SU-DHL-6 (cell line): Measurements from ENCODE around the gene LRRTM4.

Experiments used
- H2AFZ ChIP-seq: fragments of 200-600 bp; sonication (generic); 2 replicates; pipeline ENCODE4 v1.6.1; 2014; ENCODE audit warnings: low read depth, mild to moderate bottlenecking, moderate library complexity, mixed read lengths, antibody characterized with exemption, low read length; ENCODE audit not compliant: severe bottlenecking
- H3F3A ChIP-seq: fragments of 200-600 bp; shearing (Covaris generic); 2 replicates; pipeline ENCODE4 v1.6.0; 2016; ENCODE audit warnings: antibody characterized with exemption, mild to moderate bottlenecking; ENCODE audit not compliant: insufficient read depth
- H3K27ac ChIP-seq: fragments of 200-600 bp; sonication (generic); 2 replicates; pipeline ENCODE4 v1.5.1; 2016; ENCODE audit warnings: low read depth, mild to moderate bottlenecking, low read length, moderate library complexity, mixed read lengths
- H3K27me3 ChIP-seq: fragments of 200-600 bp; sonication (generic), shearing (Covaris generic); 2 replicates; pipeline ENCODE4 v1.6.0; 2014; ENCODE audit warnings: mild to moderate bottlenecking, low read length
- H3K36me3 ChIP-seq: fragments of 200-600 bp; sonication (generic); 2 replicates; pipeline ENCODE4 v1.6.1; 2014; ENCODE audit warnings: mild to moderate bottlenecking, low read length, mixed read lengths
- H3K4me2 ChIP-seq: fragments of 300-600, 200-600 bp; shearing (Covaris generic), sonication (generic); 2 replicates; pipeline ENCODE4 v1.6.0; 2014; ENCODE audit warnings: low read length, low read depth, mild to moderate bottlenecking; ENCODE audit not compliant: poor library complexity, severe bottlenecking
- H3K4me3 ChIP-seq: fragments of 200-600 bp; sonication (generic); 2 replicates; pipeline ENCODE4 v1.5.1; 2014; ENCODE audit warnings: antibody characterized with exemption, low read length, mild to moderate bottlenecking, mixed read lengths; ENCODE audit not compliant: insufficient read depth, poor library complexity, severe bottlenecking
- H3K79me2 ChIP-seq: fragments of 200-600 bp; sonication (generic); 2 replicates; pipeline ENCODE4 v1.6.1; 2014; ENCODE audit warnings: mild to moderate bottlenecking, low read length, moderate library complexity; ENCODE audit not compliant: insufficient read depth
- H3K9ac ChIP-seq: fragments of 200-600 bp; sonication (generic); 2 replicates; pipeline ENCODE4 v1.7.0; 2014; ENCODE audit warnings: mild to moderate bottlenecking, low read length
- H3K9me2 ChIP-seq: fragments of 200-600 bp; sonication (generic); replicated peaks from 2 replicates; pipeline ENCODE4 v1.6.1; 2014; ENCODE audit warnings: low read length; ENCODE audit not compliant: insufficient read depth
- H3K9me3 ChIP-seq: fragments of 200-600 bp; sonication (generic); 2 replicates; pipeline ENCODE4 v1.6.1; 2014; ENCODE audit warnings: low read length, mixed read lengths; ENCODE audit not compliant: insufficient read depth
- H4K20me1 ChIP-seq: fragments of 200-600 bp; sonication (generic); 2 replicates; pipeline ENCODE4 v1.6.1; 2014; ENCODE audit warnings: low read depth, mild to moderate bottlenecking, antibody characterized with exemption, low read length, moderate library complexity, mixed read lengths
- CTCF ChIP-seq: fragments of 200-600 bp; sonication (generic); IDR thresholded peaks from one replicate; pipeline ENCODE4 v1.5.1; 2017; ENCODE audit warnings: antibody characterized with exemption, mild to moderate bottlenecking, low read length, moderate library complexity; ENCODE audit not compliant: insufficient read depth, poor library complexity, severe bottlenecking
- EZH2phosphoT487 ChIP-seq: fragments of 200-600 bp; sonication (generic), shearing (Covaris generic); conservative IDR thresholded peaks from 2 replicates; pipeline ENCODE4 v1.6.1; 2018; ENCODE audit warnings: mild to moderate bottlenecking, antibody characterized with exemption, low read length, moderate library complexity, mixed read lengths

Gene LRRTM4

GRCh38 chr2:77519164-77519887 is 2.9 kb downstream of the LRRTM4 start:
- Histone ChIP-seq H3K9me3 (no peaks in the 10 kb centered on the region), H3K79me2 (no peaks in the 10 kb centered on the region), H3K4me2 (peak overlapping the region; percentile 37), H3F3A (no peaks in the 10 kb centered on the region), H3K9me2 (no peaks in the 10 kb centered on the region), H3K36me3 (no peaks in the 10 kb centered on the region), H3K27ac (no peak overlapping the region), H3K4me3 (no peak overlapping the region), H3K9ac (no peak overlapping the region), H4K20me1 (no peaks in the 10 kb centered on the region), H2AFZ (no peak overlapping the region), H3K27me3 (no peaks in the 10 kb centered on the region)
- TF ChIP-seq CTCF, result no peak
- TF ChIP-seq EZH2phosphoT487, result no peak

- TF ChIP-seq EZH2phosphoT487 (no peak), CTCF (no peak)
- no peaks in the 10 kb centered on the region for H3K79me2 ChIP-seq
- no peaks in the 10 kb centered on the region for H3K9me2 ChIP-seq
These were observed 3.9 kb downstream of the LRRTM4 start for GRCh38 chr2:77518311-77518710.

GRCh38 chr2:77513191-77513590 is 9.0 kb downstream of the LRRTM4 start:
- Histone ChIP-seq H3K27me3 (no peaks in the 10 kb centered on the region), H3F3A (no peaks in the 10 kb centered on the region), H3K9me2 (no peaks in the 10 kb centered on the region), H2AFZ (no peak overlapping the region), H3K4me3 (no peak overlapping the region), H3K9me3 (no peaks in the 10 kb centered on the region), H3K4me2 (no peak overlapping the region), H3K9ac (no peak overlapping the region), H4K20me1 (no peaks in the 10 kb centered on the region), H3K27ac (no peak overlapping the region), H3K79me2 (no peaks in the 10 kb centered on the region), H3K36me3 (no peaks in the 10 kb centered on the region)
- TF ChIP-seq EZH2phosphoT487 (no peak), CTCF (no peak)

More at GRCh38 chr2:77518311-77518710, 3.9 kb downstream of the LRRTM4 start:
- Histone ChIP-seq H3K4me2 (no peak overlapping the region), H3K27me3 (no peaks in the 10 kb centered on the region), H3K9me3 (no peaks in the 10 kb centered on the region), H2AFZ (no peak overlapping the region), H3K4me3 (no peak overlapping the region), H3K27ac (no peak overlapping the region), H3K36me3 (no peaks in the 10 kb centered on the region), H4K20me1 (no peaks in the 10 kb centered on the region), H3K9ac (no peak overlapping the region), H3F3A (no peaks in the 10 kb centered on the region)
